ENCODE data around the gene SELENOT. TPM values are rescaled to one million over a fixed set of nuclear protein-coding genes. Genes with fewer than 3 reads are reported as not detected.

SELENOT gene
- total RNA-seq, 2 experiments from 2014 or later = 110 to 115 TPM

DNA sequence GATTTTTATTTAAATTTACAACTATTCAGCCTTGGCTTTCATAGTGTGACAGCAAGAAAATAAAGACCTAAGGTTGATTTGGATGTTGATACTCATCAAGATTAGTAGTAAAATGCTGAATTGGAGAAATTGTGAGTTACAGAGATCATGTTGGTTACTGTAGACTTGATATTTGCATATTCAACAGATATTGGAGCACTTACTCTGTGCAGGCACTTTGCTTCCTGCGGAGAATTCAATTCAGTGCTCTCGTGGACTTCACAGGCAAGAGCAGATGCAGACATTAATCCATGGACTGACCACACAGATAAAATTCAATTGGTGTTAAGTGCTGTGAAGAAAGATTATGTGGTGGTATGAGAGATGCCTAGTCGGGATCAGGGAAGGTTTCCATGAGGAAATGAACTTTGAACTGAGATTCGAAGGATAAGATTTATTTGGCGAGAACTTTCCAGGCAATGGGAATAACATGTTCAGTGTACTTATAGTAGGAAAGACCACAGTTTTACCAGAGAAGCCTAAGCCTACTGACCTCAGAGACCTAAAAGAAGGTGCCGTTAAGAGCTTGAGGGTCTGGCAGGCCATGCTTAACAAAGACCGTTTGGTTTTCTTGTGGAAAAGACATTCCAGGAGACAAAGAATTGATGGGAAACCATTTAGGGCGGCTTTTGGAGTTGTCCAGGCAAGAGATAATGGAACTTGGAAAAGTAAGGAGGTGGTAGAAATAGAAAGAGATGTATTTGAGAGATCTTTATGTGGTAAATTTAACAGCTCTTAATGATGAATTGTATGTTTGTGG lies 4.3 kb downstream of the SELENOT start:
- Mint-ChIP-seq H3K9me3 (no peaks in the 10 kb centered on the region), H3K4me3 (peak overlapping the region; percentile 75), H3K27me3 (no peaks in the 10 kb centered on the region), H3K4me1 (ENCODE audit: low read depth) (peaks cover 91% of the 10 kb centered on the region), H3K27ac (peak overlapping the region; percentile 3), H3K36me3 (ENCODE audit: low read depth) (peaks cover 78% of the 10 kb centered on the region)
- no peak overlapping the region for H3K4me3 ChIP-seq (ENCODE audit: low read length)
- TF ChIP-seq, protein P1, sequence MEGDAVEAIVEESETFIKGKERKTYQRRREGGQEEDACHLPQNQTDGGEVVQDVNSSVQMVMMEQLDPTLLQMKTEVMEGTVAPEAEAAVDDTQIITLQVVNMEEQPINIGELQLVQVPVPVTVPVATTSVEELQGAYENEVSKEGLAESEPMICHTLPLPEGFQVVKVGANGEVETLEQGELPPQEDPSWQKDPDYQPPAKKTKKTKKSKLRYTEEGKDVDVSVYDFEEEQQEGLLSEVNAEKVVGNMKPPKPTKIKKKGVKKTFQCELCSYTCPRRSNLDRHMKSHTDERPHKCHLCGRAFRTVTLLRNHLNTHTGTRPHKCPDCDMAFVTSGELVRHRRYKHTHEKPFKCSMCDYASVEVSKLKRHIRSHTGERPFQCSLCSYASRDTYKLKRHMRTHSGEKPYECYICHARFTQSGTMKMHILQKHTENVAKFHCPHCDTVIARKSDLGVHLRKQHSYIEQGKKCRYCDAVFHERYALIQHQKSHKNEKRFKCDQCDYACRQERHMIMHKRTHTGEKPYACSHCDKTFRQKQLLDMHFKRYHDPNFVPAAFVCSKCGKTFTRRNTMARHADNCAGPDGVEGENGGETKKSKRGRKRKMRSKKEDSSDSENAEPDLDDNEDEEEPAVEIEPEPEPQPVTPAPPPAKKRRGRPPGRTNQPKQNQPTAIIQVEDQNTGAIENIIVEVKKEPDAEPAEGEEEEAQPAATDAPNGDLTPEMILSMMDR (IDR thresholded peaks at IDR 0.05) = no peak
- peaks cover 25% of the 10 kb centered on the region for H3K36me3 ChIP-seq (ENCODE audit: insufficient read depth, low read length)
- ATAC-seq (ENCODE audit: poor library complexity) (no peak), DNase-seq (no peak)
- CTCF ChIA-PET = no interaction called here
- H3K27ac ChIP-seq (ENCODE audit: low read depth in 1 of 2, low read length in 2 of 2) = no peak overlapping the region
- H3K9me3 ChIP-seq (ENCODE audit: control insufficient read depth in 1 of 2, insufficient read depth in 1 of 2, low read length in 2 of 2) = no peaks in the 10 kb centered on the region
- peaks cover 43% of the 10 kb centered on the region for H3K4me1 ChIP-seq (ENCODE audit: insufficient read depth, low read length)
- POLR2A ChIA-PET = interaction anchor here (0.8 to 1.2 kb wide), 4 partner anchors 9 to 156 kb away, joined by 3 to 5 read pairs (median 4); partner anchors contain the start of genes EIF2A and SERP1
- intact Hi-C loops (cut with DNase I, micrococcal nuclease) = no loop called here
- H3K27me3 ChIP-seq (ENCODE audit: control insufficient read depth in 1 of 2, insufficient read depth in 2 of 2, low read length in 2 of 2) = no peaks in the 10 kb centered on the region

DNA sequence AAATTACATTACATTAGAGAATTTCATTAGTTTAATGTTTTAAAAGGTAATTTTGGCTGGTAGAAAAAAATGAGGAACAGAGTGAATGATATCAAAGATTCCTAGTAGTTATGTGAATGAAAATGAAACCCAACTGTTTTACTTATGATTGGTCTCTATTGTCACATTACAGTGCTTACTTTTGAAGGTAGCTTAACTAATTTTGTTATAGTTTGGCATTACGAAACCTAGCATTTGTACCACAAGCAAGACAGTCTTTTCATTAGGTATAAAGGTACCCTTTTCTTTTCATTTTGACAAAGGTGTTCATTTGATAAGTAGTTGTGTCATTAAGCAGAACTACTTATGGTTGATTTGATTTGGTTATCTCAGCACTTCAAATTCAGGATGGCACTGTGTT lies 6.9 kb downstream of the SELENOT start:
- H3K36me3 Mint-ChIP-seq (ENCODE audit: low read depth) = peaks cover 83% of the 10 kb centered on the region
- no peaks in the 10 kb centered on the region for H3K27me3 Mint-ChIP-seq
- no peak overlapping the region for H3K27ac ChIP-seq (ENCODE audit: low read depth in 1 of 2, low read length in 2 of 2)
- peaks cover 87% of the 10 kb centered on the region for H3K4me1 Mint-ChIP-seq (ENCODE audit: low read depth)
- H3K36me3 ChIP-seq (ENCODE audit: insufficient read depth, low read length) = peaks cover 33% of the 10 kb centered on the region
- H3K4me1 ChIP-seq (ENCODE audit: insufficient read depth, low read length) = peaks cover 38% of the 10 kb centered on the region
- ChIA-PET POLR2A (interaction anchor here (0.6 to 0.9 kb wide), 2 partner anchors 49 to 153 kb away, joined by 3 to 6 read pairs; partner anchors contain the start of gene SIAH2), CTCF (no interaction called here)
- no peak overlapping the region for H3K27ac Mint-ChIP-seq
- TF ChIP-seq, protein P1 (IDR thresholded peaks at IDR 0.05) = no peak
- no peaks in the 10 kb centered on the region for H3K27me3 ChIP-seq (ENCODE audit: control insufficient read depth in 1 of 2, insufficient read depth in 2 of 2, low read length in 2 of 2)
- peak overlapping the region; percentile 31 for H3K4me3 Mint-ChIP-seq
- intact Hi-C loops (cut with DNase I, micrococcal nuclease) = no loop called here
- no peak for DNase-seq
- no peak overlapping the region for H3K4me3 ChIP-seq (ENCODE audit: low read length)
- no peaks in the 10 kb centered on the region for H3K9me3 Mint-ChIP-seq
- no peak for ATAC-seq (ENCODE audit: poor library complexity)
- H3K9me3 ChIP-seq (ENCODE audit: control insufficient read depth in 1 of 2, insufficient read depth in 1 of 2, low read length in 2 of 2) = no peaks in the 10 kb centered on the region

GRCh38 chr3:150610785-150611184 lies 7.7 kb downstream of the SELENOT start:
- TF ChIP-seq, protein P1 (IDR thresholded peaks at IDR 0.05) = no peak

More at GRCh38 chr3:150610785-150611184, 7.7 kb downstream of the SELENOT start:
- CTCF ChIA-PET = no interaction called here
- Histone ChIP-seq H3K9me3 (ENCODE audit: control insufficient read depth in 1 of 2, insufficient read depth in 1 of 2, low read length in 2 of 2) (no peaks in the 10 kb centered on the region), H3K27ac (ENCODE audit: low read depth in 1 of 2, low read length in 2 of 2) (no peak overlapping the region), H3K4me3 (ENCODE audit: low read length) (no peak overlapping the region), H3K4me1 (ENCODE audit: insufficient read depth, low read length) (peaks cover 38% of the 10 kb centered on the region), H3K36me3 (ENCODE audit: insufficient read depth, low read length) (peaks cover 33% of the 10 kb centered on the region), H3K27me3 (ENCODE audit: control insufficient read depth in 1 of 2, insufficient read depth in 2 of 2, low read length in 2 of 2) (no peaks in the 10 kb centered on the region)
- Mint-ChIP-seq H3K27me3 (no peaks in the 10 kb centered on the region), H3K36me3 (ENCODE audit: low read depth) (peaks cover 84% of the 10 kb centered on the region), H3K27ac (no peak overlapping the region), H3K4me3 (no peak overlapping the region), H3K4me1 (ENCODE audit: low read depth) (peaks cover 79% of the 10 kb centered on the region), H3K9me3 (no peaks in the 10 kb centered on the region)
- no peak for DNase-seq
- intact Hi-C loops (cut with DNase I, micrococcal nuclease) = no loop called here
- POLR2A ChIA-PET = interaction anchor here (1.5 kb wide), 1 partner anchor 91 kb away, joined by 3 read pairs; no protein-coding TSS in a partner anchor
- ATAC-seq (ENCODE audit: poor library complexity) = no peak

All from CD4-positive, alpha-beta T cell (primary cell).